ENCODE data around the gene TOP2A. TPM values are rescaled to one million over a fixed set of nuclear protein-coding genes. Genes with fewer than 3 reads are reported as not detected.
A peak's percentile ranks its signal among the peaks of the same experiment; 100 is the strongest.

The TOP2A gene
- total RNA-seq, 3 donors from 2014 or later = 2.0 to 6.4 (median 2.5) TPM

GRCh38 chr17:40364121-40364861 is 53.4 kb downstream of the TOP2A start, which contains the start of gene GJD3:
GJD3 (minus strand) TSS chr17:40364737; CDS start chr17:40363815, 922 bp downstream.
- TF ChIP-seq, protein P1, sequence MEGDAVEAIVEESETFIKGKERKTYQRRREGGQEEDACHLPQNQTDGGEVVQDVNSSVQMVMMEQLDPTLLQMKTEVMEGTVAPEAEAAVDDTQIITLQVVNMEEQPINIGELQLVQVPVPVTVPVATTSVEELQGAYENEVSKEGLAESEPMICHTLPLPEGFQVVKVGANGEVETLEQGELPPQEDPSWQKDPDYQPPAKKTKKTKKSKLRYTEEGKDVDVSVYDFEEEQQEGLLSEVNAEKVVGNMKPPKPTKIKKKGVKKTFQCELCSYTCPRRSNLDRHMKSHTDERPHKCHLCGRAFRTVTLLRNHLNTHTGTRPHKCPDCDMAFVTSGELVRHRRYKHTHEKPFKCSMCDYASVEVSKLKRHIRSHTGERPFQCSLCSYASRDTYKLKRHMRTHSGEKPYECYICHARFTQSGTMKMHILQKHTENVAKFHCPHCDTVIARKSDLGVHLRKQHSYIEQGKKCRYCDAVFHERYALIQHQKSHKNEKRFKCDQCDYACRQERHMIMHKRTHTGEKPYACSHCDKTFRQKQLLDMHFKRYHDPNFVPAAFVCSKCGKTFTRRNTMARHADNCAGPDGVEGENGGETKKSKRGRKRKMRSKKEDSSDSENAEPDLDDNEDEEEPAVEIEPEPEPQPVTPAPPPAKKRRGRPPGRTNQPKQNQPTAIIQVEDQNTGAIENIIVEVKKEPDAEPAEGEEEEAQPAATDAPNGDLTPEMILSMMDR (IDR thresholded peaks at IDR 0.05) = no peak
- TF ChIP-seq POLR2A (IDR thresholded peaks at IDR 0.05) (no peak), POLR2AphosphoS5 (IDR thresholded peaks at IDR 0.05) (no peak)
- Histone ChIP-seq H3K9me3 (no peaks in the 10 kb centered on the region), H3K4me3 (peak within 1 kb of the TSS; percentile 52 to 88 (median 61)), H3K36me3 (no peaks in the 10 kb centered on the region), H3K27ac (no peak within 1 kb of the TSS), H3K27me3 (no peaks in the 10 kb centered on the region), H3K4me1 (peaks cover 0 to 7% of the 10 kb centered on the region in 2 donors)
- DNase-seq (ENCODE audit: low spot score in 2 of 2) = no peak
- intact Hi-C loops (cut with DNase I; ENCODE audit: low total_unique reads) = no loop called here

DNA sequence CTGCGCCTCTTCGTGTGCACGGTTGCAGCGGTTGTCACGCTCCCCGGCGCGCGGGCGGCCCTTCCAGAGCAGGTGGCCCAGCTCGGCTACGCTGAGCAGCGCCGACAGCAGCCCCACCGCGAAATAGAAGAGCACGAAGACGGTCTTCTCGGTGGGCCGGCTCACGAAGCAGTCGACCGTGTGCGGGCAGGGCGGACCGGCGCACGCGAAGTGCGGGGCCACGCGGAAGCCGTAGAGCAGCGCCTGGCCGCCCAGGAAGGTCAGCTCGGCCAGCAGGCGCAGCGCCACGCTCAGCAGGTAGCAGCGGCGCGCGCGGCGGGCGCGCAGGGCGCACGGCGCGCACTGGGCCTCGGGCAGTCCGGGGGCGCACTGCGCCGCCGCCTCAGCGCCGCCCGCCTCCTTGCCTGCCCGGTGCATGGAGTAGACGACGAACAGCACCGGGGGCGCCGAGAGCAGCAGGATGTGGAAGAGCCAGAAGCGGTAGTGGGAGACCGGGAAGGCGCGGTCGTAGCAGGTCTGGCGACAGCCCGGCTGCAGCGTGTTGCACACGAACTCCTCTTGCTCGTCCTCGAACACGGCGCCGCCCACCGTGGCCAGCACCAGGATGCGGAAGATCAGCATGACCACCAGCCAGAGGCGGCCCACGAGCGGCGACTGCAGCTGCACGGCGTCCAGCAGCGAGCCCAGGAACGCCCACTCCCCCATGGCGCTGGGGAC is 54.4 kb downstream of the TOP2A start:
- TF ChIP-seq, protein P1 (IDR thresholded peaks at IDR 0.05) = no peak
- TF ChIP-seq POLR2A (IDR thresholded peaks at IDR 0.05) (no peak), POLR2AphosphoS5 (IDR thresholded peaks at IDR 0.05) (no peak)
- Histone ChIP-seq H3K4me3 (peak overlapping the region; percentile 52 to 88 (median 61)), H3K27ac (peak overlapping the region in 1 of 2 donors; percentile 43), H3K9me3 (no peaks in the 10 kb centered on the region), H3K4me1 (peaks cover 0 to 7% of the 10 kb centered on the region in 2 donors), H3K27me3 (no peaks in the 10 kb centered on the region), H3K36me3 (no peaks in the 10 kb centered on the region)
- no peak for DNase-seq (ENCODE audit: low spot score in 2 of 2)
- intact Hi-C loops (cut with DNase I; ENCODE audit: low total_unique reads) = no loop called here

DNA sequence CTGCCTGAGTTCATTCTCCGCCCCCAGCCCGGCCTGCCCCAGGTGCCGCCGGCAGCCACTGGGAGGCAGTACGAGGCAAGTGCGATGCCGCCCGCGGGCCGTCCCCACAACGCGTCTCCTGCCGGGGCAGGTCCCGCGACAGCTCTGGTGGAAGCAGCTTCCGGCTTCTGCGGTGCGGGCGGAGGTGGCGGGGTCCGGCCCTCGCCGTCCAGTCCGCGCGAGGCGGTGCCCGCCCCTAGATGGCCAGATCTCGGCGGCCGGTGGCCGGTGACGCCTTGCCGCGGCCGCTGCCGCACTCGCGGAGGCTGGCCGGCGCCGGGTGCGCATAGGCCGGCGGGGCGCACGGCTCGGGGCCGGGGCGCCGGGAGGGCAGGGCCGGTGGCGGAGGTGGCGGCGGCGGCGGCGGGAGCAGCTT is 55.0 kb downstream of the TOP2A start:
- H3K9me3 ChIP-seq = no peaks in the 10 kb centered on the region
- peak overlapping the region in 1 of 2 donors; percentile 43 for H3K27ac ChIP-seq
- no peaks in the 10 kb centered on the region for H3K36me3 ChIP-seq
- peak in 1 of 2 donors; percentile 82 for DNase-seq (ENCODE audit: low spot score in 2 of 2)
- intact Hi-C loops (cut with DNase I; ENCODE audit: low total_unique reads) = no loop called here
- H3K4me1 ChIP-seq = peaks cover 0 to 7% of the 10 kb centered on the region in 2 donors
- peak overlapping the region; percentile 52 to 88 (median 61) for H3K4me3 ChIP-seq
- no peaks in the 10 kb centered on the region for H3K27me3 ChIP-seq
- TF ChIP-seq POLR2AphosphoS5 (IDR thresholded peaks at IDR 0.05) (no peak), POLR2A (IDR thresholded peaks at IDR 0.05) (no peak)
- TF ChIP-seq, protein P1 (IDR thresholded peaks at IDR 0.05) = peak in 2 of 3 donors; percentile 32 to 45

DNA sequence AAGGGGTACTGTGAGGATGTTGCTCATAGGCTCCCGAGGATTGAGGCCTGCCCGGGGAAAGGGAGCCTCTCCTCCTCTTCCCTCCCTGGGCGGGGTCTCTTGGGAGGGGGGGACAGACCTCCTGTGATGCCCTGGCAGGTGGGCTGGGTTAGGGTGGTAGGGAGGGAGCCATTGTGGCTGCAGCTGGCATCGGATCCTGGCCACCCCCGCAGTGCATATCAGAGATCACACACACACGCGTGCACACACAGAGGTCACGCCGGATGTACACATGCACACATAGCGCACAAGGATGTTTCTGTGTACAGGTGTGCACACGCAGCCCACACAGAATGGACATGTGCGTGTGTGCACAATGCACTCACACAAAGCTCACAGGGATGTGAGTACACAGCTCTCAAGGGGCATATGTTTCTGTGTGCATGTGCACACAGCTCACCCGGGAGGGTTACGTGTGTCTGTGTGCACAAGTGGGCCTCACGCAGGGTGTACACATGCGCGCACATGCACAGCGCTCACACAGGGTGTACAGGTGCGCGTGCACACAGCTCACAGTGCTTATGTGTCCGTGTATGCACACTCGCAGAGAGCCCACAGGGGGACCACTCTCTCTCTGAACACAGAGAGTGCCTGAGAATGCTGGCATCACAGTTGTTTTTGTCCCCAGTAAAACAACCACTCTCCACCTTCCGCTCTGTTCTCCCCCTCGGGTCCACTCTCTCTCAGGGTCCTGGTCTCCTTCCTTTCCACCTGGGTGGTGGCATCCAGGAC is 55.6 kb downstream of the TOP2A start:
- peak overlapping the region; percentile 52 to 88 (median 61) for H3K4me3 ChIP-seq
- DNase-seq (ENCODE audit: low spot score in 2 of 2) = no peak
- no peaks in the 10 kb centered on the region for H3K9me3 ChIP-seq
- no peak overlapping the region for H3K27ac ChIP-seq
- no peaks in the 10 kb centered on the region for H3K27me3 ChIP-seq
- H3K4me1 ChIP-seq = peaks cover 0 to 7% of the 10 kb centered on the region in 2 donors
- intact Hi-C loops (cut with DNase I; ENCODE audit: low total_unique reads) = no loop called here
- H3K36me3 ChIP-seq = no peaks in the 10 kb centered on the region
- no peak for TF ChIP-seq POLR2AphosphoS5 (IDR thresholded peaks at IDR 0.05)
- TF ChIP-seq POLR2A (IDR thresholded peaks at IDR 0.05) = no peak
- TF ChIP-seq, protein P1 (IDR thresholded peaks at IDR 0.05) = no peak
